Measurements from ENCODE around the gene SFMBT1.

Gene SFMBT1

GRCh38 chr3:53045518-53046170, at the start of gene SFMBT1:
TSS of gene SFMBT1 (minus strand) at chr3:53046073. CDS start at chr3:52969128, 76,945 bp downstream.
- DNase-seq, result peak; percentile 40 to 67 (median 52)

- no peak for DNase-seq
Observed at GRCh38 chr3:53092942-53093341, 47.1 kb upstream of the SFMBT1 start.

- DNase-seq, result no peak
Observed at GRCh38 chr3:53092216-53092615, 46.3 kb upstream of the SFMBT1 start.

DNA sequence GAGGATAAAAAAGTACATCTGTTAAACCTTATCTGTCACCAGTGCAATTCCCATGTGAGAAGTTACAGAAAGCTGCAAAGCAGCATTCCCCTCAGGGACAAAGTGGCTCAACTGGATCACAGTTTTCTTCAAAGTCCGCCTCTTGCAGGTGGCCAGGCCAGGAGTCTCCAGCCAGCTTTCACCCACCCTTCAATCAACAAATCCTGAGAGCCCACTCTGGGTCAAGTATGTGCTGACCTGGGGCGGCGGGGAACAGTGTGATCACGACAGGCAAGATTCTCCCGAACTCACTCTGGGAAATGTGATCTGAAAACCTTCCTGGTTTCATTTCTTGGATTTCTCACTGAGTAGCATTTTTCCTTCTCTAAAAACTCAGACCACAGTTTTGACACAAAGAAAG, 45.1 kb upstream of the SFMBT1 start:
- DNase-seq, result no peak

DNA sequence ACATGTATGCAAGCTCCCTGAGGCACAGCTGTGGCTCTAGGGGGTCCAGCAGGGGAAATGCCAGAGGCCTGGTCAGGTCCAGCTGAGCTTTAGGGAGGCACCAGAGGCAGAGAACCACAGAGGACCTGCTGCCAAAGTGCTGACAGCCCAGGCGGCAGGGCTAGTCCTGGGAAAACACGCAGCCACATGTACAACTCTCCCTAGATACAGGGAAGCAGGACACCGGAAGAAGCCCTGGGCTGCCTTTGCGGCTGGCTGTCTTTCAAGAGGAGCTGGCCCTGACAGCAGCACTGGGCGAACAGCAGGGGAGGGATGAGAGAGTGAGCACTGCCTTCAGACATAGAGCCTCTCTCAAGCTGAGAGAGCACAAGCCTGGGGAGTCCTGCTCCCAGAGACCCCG, 43.6 kb upstream of the SFMBT1 start:
- no peak for DNase-seq

GRCh38 chr3:53085476-53085875, 39.6 kb upstream of the SFMBT1 start:
- DNase-seq, result no peak

DNA sequence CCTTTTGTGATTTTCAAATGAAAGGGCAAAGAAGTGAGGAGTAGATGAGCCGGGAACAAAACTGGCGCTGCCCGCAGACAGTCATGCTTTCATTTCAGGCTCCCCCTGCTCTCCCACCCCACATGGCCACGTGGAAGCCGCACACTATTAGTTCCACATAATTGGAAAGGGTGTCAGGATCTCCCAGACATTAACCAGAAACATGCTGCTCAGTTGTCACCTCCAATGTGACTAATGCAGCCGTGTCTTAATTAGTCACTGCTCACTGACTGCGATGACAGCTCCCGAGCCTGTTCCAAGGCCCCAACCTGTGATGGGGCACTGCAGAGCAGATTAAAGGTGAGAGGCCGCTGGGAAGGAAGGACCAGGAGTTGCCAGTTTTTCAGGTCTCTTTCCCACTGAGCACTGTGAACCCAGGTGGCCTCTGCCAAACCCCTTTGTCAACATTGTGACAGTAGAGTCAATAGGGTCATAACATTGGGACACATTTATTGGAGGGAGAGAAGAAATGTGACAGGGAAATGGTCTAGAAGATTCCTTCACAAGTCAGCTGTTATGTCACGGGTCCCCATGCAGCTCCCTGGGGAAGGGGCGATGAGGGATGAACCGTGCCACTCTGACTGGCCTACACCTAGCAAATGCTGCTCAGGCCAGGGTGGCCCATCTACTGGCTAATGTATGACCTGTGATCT, 38.6 kb upstream of the SFMBT1 start:
- no peak for DNase-seq

- DNase-seq, result no peak
Observed at GRCh38 chr3:53083949-53084309, 38.1 kb upstream of the SFMBT1 start.

GRCh38 chr3:53083521-53083920, 37.6 kb upstream of the SFMBT1 start:
- DNase-seq, result no peak

GRCh38 chr3:53082736-53083135, 36.9 kb upstream of the SFMBT1 start:
- DNase-seq, result no peak

DNA sequence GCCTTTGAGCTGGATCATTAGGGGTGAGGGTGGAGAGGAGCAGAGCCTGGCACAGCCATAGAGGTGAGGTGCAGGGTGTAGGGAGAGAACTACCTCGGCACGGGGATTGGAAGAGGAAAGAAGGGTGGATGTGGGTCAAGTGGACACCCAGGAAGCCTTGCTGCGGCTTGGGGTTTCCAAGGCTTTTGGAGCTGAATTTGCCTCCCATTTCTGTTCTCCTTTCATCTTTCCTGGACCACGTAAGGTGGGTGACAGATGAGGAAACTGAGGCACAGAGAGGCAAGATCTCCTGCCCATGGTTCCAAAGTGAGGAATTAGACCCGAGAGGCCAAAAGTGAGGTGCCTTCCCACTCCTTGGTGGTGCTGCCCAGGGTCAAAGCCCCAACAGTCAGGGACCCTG, 35.4 kb upstream of the SFMBT1 start:
- no peak for DNase-seq

- no peak for DNase-seq
Observed at GRCh38 chr3:53080612-53081205, 34.8 kb upstream of the SFMBT1 start.

GRCh38 chr3:53079791-53080555, 34.1 kb upstream of the SFMBT1 start:
- no peak for DNase-seq

DNA sequence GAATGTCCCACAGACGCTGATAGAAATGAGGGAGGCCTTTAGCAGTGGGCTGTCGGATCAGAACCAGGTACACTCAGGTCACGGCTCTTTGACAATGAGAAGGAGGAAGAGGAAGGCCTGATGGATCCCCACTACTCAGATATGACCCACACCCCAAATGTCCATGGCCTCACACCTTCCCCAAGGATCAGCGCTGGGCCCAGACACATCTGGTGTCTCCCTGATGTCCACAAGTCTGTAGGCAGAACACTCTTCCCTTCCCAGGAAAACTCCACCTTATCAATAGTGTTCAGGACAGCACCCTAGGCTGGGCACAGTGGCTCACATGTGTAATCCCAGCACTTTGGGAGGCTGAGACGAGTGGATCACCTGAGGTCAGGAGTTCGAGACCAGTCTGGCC, 33.3 kb upstream of the SFMBT1 start:
- DNase-seq, result no peak

DNA sequence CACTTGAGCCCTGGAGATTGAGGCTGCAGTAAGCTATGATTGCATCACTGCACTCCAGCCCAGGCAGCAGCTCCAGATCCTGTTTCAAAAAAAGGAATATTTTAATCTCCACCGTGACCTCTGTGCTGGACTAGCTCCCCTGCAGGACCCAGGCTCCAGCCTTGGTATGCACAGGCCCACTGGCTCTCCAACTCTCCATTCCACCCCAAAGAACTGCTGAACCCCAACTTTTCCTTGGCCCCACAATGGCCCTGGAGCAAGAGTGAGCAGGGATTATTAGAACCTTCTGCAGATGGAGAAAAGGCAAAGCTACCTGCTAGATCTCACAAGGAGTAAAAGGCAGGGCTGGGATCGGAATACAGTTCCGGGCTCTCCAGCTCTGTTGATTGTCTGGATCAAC, 32.8 kb upstream of the SFMBT1 start:
- no peak for DNase-seq

DNA sequence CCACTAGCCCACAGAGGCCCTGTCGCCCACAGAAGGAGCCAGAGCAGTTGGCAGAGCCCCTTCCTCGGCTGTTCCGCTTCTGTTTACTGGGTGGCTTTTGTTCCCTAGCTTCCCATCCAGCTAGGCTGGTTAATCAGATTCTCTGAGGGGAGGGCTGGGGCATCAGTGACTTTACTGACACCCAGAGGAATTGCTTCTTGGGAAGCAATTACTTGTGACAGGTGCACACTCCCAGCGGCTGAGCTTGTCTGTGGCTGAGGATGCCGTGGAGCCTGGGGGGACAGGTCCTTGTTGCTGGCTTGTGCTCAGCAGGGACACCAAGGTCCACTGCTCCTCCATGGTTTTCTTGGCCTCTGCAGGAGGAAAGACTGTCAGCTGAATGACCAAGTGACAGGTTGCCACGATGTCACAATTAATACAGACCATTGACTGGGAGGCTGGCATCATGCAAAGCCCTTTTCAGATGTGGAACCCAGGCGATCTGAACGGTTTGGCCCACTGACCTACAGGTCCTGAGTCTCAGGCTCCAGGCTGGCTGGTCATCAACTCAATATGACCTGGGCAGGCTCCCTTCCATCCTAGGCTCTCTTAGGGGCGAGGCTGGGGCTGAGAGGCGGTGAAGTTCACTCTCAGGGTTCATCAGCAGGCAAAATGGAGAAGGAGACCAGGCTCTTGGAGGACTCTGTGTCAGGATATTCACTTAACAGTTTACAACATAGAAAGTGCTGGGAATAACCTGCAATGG, 31.8 kb upstream of the SFMBT1 start:
- DNase-seq, result no peak

DNA sequence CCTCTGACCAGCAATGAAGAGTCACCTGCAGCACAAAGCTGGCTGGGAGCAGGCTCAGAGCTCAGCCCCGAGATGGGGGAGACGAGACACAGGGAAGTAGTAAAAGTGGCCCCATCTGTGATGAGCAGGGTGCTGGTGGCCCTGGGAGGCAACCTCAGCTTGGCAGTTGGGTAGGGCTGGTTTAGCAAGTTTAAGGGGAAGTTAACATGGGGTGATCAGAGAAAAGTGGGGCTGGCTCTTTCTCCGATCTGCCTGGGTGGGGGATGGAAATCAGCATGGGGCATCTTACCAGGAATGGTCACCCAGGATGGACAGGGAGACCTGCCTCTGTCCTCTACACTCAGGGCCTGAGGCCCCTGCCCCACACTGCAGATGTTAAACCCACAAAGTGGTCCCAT, 29.9 kb upstream of the SFMBT1 start:
- DNase-seq, result no peak

DNA sequence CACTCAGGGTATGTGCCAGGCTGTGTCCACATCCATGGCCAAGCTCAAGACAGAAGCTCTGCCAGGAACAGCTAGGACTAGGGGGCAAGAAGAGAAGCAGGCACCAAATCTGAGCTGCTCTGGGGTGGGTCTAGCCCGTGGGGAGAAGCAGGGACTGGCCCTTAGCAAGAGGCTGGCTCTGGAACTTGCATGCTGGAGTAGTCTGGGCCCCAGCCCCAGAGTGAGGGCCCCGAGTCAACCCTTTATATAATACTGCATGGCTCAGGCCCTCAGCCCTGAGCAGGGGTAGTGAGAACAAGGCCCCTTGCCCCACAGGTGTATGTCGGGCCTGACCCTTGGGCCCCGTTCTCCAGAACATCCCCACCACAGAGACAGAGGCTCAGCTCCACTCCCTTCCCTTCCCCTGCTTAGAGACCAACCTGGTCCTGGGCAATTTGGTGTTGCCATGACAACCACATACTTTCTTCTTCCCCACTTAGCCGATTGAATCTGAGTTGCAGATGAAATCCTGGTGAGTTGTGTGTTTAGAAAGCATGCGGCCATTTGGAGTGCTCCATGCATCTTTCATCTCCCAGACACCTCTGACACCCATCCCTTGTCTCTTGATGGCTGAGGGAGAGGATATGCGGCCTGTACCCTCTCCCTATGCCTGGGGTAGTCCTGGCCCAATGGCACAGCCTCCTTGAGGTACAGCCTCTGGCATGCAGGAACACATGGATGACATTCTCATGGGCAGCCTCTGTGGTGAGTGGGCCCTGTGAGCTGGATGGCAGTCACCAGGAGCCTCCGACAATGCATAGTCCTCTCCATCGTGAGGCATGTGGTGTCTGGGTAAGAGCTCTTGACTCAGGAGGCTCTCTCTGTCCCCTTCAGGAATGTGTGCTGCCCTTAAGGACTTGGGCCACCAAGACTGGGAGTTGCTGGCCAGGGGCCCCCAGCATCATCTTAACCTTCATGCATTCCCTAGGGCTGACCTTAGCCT, 29.2 kb upstream of the SFMBT1 start:
- no peak for DNase-seq

DNA sequence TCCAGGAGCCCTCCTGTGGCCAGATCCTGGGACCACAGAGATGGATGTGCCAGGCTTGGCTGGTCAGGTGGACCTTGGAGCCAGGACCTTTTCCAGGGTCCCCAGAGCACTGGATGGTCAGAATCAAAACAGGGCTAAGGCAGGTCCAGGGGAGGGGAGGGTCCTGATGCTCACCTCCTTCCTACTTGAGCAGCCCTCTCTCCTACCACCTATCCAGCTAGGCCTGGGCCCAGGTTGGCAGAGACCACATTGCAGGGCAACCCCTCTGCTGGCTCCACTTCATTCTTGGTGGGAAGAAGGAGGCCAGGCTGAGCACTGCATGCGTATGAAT, 28.5 kb upstream of the SFMBT1 start:
- no peak for DNase-seq

DNA sequence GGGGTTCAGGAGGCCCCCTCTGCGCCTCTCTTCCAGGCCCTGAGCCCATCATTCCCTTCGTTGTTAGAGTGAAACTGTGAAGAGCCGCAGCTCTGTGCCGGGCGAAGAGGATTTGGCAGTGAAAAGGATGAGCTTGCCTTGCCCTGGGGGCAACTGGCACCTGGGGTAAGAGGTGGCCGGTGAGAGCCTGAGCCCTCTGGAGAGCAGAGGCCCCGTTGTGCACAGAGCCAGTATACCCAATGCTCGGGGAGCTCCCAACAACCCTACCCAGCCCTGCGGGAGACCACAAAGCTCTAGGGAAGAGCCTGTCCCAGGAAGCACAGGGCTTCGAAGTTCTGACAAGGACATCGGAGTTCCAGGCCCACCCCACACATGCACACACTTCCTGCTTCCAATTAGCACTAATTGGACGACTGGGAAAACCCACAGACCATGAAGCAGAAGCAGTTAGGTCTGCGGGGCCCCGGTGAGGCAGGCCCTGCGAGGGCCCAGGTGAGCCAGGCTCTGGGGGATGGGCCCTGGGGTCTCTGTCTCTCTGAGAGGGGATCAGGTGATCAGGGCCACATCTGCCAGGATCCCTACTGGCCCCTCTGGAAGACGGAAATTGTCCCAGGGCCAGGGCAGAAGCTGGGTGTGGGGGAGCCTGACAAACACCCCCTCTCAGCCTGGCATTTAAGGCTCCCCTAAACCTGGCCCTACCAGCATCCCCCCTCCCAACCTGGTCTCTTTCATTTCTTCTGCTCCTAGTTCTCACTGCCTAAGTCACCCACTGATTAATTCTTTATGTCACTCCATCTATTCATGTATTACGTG, 27.9 kb upstream of the SFMBT1 start:
- no peak for DNase-seq
